ENCODE measurements around the gene USP24. TPM values are rescaled to one million over a fixed set of nuclear protein-coding genes. Genes with fewer than 3 reads are reported as not detected.

USP24 gene
- polyA plus RNA-seq, 1 of the 3 experiments (the other 2 are of a cell fraction) = 8.1 TPM

DNA sequence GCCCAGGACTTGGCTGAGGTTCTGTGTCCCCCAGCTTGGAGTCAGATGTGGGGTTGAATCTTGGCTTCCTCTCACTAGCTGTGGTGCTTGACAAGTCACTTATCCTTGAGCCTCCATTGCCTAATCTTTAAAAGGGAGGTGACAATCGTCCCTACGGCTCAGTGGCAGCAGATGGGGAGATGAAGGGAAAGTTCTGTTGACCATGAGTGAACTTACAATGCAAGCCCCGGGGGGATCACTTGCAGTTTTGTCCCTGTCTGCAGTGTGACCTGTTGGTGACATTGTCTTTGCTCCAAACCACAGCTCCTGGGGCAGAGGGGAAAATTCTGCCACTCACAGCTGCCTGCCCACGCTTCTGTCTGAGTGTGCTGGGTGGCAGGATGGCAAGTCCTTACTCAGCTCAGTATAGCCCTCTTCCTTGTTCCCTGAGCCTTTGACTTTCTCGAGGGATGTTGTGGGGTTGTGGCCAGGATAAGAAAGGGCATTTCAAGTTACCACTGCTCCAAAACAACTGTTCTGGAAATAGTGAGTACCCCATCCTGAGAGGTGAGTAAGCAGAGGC, 174.2 kb downstream of the USP24 start:
- no peaks in the 10 kb centered on the region for H3F3A ChIP-seq (replicated peaks; ENCODE audit: insufficient read depth)
- peaks cover 47% of the 10 kb centered on the region for H3K27me3 ChIP-seq (ENCODE audit: insufficient read depth)
- no peak overlapping the region for H3K27ac ChIP-seq (ENCODE audit: low read depth in 2 of 2, low read length in 1 of 2)
- peaks cover 0 to 16% of the 10 kb centered on the region in 2 experiments; a peak in 1 of 4 replicates for H3K4me1 ChIP-seq (ENCODE audit: control insufficient read depth in 1 of 2, insufficient read depth in 2 of 2, low read depth in 1 of 2, low read length in 1 of 2)
- H3K79me2 ChIP-seq (ENCODE audit: insufficient read depth) = no peaks in the 10 kb centered on the region
- no peak overlapping the region for H3K4me3 ChIP-seq (ENCODE audit: low read depth in 2 of 2, low read length in 1 of 2)
- no peaks in the 10 kb centered on the region for H4K20me1 ChIP-seq (ENCODE audit: insufficient read depth)
- CTCF ChIA-PET = interaction anchor here (0.9 to 1.7 kb wide), 4 partner anchors 19 to 91 kb away, joined by 3 to 6 read pairs (median 4); no protein-coding TSS in a partner anchor
- no peaks in the 10 kb centered on the region for H3K9me2 ChIP-seq
- 24% methylated on average over 3 of the region's 5 CpGs for WGBS (ENCODE audit: low lambda C conversion rate)
- no peak overlapping the region for H2AFZ ChIP-seq (ENCODE audit: low read depth)
- no peak overlapping the region for H3K4me2 ChIP-seq
- POLR2A ChIA-PET = interaction anchor here (1.5 kb wide), 1 partner anchor 9 kb away, joined by 5 read pairs; no protein-coding TSS in a partner anchor
- no peaks in the 10 kb centered on the region for H3K9me3 ChIP-seq
- no peak for DNase-seq
- H3K36me3 ChIP-seq (replicated peaks in 1 of 2; ENCODE audit: control insufficient read depth in 1 of 2, insufficient read depth in 2 of 2, low read length in 1 of 2) = no peaks in the 10 kb centered on the region
- H3K9ac ChIP-seq = no peak overlapping the region
- TF ChIP-seq POLR2AphosphoS5 (IDR thresholded peaks at IDR 0.05; ENCODE audit: low read depth, low read length) (no peak), RCOR1 (IDR thresholded peaks at IDR 0.05; ENCODE audit: low read length) (no peak), NRF1 (IDR thresholded peaks at IDR 0.05; ENCODE audit: low read depth, low read length) (no peak), NFIC (IDR thresholded peaks at IDR 0.05; ENCODE audit: borderline replicate concordance) (no peak), FOXM1 (IDR thresholded peaks at IDR 0.05; ENCODE audit: low read depth) (no peak), RFX5 (IDR thresholded peaks at IDR 0.05; ENCODE audit: low read length) (no peak), TEAD4 (IDR thresholded peaks at IDR 0.05; ENCODE audit: borderline replicate concordance, insufficient read depth) (no peak)
- TF ChIP-seq, protein P1, sequence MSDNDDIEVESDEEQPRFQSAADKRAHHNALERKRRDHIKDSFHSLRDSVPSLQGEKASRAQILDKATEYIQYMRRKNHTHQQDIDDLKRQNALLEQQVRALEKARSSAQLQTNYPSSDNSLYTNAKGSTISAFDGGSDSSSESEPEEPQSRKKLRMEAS (IDR thresholded peaks at IDR 0.05; ENCODE audit: low read depth) = no peak
- TF ChIP-seq, protein P2, sequence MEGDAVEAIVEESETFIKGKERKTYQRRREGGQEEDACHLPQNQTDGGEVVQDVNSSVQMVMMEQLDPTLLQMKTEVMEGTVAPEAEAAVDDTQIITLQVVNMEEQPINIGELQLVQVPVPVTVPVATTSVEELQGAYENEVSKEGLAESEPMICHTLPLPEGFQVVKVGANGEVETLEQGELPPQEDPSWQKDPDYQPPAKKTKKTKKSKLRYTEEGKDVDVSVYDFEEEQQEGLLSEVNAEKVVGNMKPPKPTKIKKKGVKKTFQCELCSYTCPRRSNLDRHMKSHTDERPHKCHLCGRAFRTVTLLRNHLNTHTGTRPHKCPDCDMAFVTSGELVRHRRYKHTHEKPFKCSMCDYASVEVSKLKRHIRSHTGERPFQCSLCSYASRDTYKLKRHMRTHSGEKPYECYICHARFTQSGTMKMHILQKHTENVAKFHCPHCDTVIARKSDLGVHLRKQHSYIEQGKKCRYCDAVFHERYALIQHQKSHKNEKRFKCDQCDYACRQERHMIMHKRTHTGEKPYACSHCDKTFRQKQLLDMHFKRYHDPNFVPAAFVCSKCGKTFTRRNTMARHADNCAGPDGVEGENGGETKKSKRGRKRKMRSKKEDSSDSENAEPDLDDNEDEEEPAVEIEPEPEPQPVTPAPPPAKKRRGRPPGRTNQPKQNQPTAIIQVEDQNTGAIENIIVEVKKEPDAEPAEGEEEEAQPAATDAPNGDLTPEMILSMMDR (IDR thresholded peaks at IDR 0.05) = no peak
- TF ChIP-seq, protein P3, sequence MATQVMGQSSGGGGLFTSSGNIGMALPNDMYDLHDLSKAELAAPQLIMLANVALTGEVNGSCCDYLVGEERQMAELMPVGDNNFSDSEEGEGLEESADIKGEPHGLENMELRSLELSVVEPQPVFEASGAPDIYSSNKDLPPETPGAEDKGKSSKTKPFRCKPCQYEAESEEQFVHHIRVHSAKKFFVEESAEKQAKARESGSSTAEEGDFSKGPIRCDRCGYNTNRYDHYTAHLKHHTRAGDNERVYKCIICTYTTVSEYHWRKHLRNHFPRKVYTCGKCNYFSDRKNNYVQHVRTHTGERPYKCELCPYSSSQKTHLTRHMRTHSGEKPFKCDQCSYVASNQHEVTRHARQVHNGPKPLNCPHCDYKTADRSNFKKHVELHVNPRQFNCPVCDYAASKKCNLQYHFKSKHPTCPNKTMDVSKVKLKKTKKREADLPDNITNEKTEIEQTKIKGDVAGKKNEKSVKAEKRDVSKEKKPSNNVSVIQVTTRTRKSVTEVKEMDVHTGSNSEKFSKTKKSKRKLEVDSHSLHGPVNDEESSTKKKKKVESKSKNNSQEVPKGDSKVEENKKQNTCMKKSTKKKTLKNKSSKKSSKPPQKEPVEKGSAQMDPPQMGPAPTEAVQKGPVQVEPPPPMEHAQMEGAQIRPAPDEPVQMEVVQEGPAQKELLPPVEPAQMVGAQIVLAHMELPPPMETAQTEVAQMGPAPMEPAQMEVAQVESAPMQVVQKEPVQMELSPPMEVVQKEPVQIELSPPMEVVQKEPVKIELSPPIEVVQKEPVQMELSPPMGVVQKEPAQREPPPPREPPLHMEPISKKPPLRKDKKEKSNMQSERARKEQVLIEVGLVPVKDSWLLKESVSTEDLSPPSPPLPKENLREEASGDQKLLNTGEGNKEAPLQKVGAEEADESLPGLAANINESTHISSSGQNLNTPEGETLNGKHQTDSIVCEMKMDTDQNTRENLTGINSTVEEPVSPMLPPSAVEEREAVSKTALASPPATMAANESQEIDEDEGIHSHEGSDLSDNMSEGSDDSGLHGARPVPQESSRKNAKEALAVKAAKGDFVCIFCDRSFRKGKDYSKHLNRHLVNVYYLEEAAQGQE (IDR thresholded peaks at IDR 0.05; ENCODE audit: low read depth, low read length) = no peak
